IMR-90 (cell line): ENCODE data around the gene CD248. TPM values are rescaled to one million over a fixed set of nuclear protein-coding genes. Genes with fewer than 3 reads are reported as not detected.

Source experiments
- ATAC-seq: fragments of 200-7000 bp; cut with Tn5 transposase; 2 replicates; pipeline ENCODE4 v1.9.1; 2020; ENCODE audit warnings: low read depth, mild to moderate bottlenecking, moderate library complexity
- BruUV-seq: library from RNA; stranded (reverse); fragments of 400-500 nt; replicated peaks from 2 replicates; lab custom pipeline; 2021; lab: Mats Ljungman, UMichigan
- CTCF ChIA-PET: fragments of 300-600 bp; formaldehyde crosslinking; extraction: SDS; loops from one replicate; lab custom pipeline; 2021; ENCODE audit warnings: antibody characterized with exemption; lab: Yijun Ruan, JAX
- POLR2A ChIA-PET: fragments of 300-600 bp; sonication (Branson Sonifier 250); formaldehyde crosslinking; loops from one replicate; lab custom pipeline; 2022; ENCODE audit warnings: antibody characterized with exemption; ENCODE audit not compliant: unreplicated experiment; lab: Charles Lee
- DNase-seq: peaks from one replicate; pipeline ENCODE4 v3.0.0; 2013
- H2AFZ ChIP-seq: replicated peaks from 2 replicates; pipeline ENCODE3; 2013; ENCODE audit warnings: low read length, mild to moderate bottlenecking; ENCODE audit not compliant: poor library complexity
- H2AK5ac ChIP-seq: 2 replicates; pipeline ENCODE4 v1.6.1; 2013; ENCODE audit warnings: low read depth, low read length, inconsistent platforms
- H2AK9ac ChIP-seq: replicated peaks from 2 replicates; pipeline ENCODE3; 2013; ENCODE audit warnings: mild to moderate bottlenecking, low read depth, low read length, moderate library complexity; ENCODE audit not compliant: poor library complexity
- H2BK120ac ChIP-seq: 2 replicates; pipeline ENCODE4 v1.6.1; 2013; ENCODE audit warnings: low read depth, low read length, inconsistent platforms
- H2BK15ac ChIP-seq: 3 replicates; pipeline ENCODE4 v1.6.1; 2013; ENCODE audit warnings: low read depth, low read length, inconsistent platforms
- H2BK20ac ChIP-seq: 2 replicates; pipeline ENCODE4 v1.6.1; 2013; ENCODE audit warnings: low read depth, mild to moderate bottlenecking, inconsistent platforms, low read length, moderate library complexity
- H2BK5ac ChIP-seq: 2 replicates; pipeline ENCODE4 v1.6.1; 2013; ENCODE audit warnings: mild to moderate bottlenecking, low read depth, low read length, inconsistent platforms; ENCODE audit not compliant: poor library complexity, severe bottlenecking
- H3K14ac ChIP-seq: replicated peaks from 2 replicates; pipeline ENCODE4 v1.6.1; 2013; ENCODE audit warnings: low read depth, low read length, inconsistent platforms
- H3K18ac ChIP-seq: 2 replicates; pipeline ENCODE4 v1.6.1; 2013; ENCODE audit warnings: low read depth, low read length, control low read depth
- H3K23ac ChIP-seq: 2 replicates; pipeline ENCODE4 v1.6.1; 2013; ENCODE audit warnings: low read depth, low read length, inconsistent platforms
- H3K27ac ChIP-seq: 2 replicates; pipeline ENCODE4 v1.5.1; 2013; ENCODE audit warnings: mild to moderate bottlenecking, control low read depth, low read length; ENCODE audit not compliant: insufficient read depth
- H3K27me3 ChIP-seq: 2 replicates; pipeline ENCODE4 v1.6.1; 2013; ENCODE audit warnings: low read length; ENCODE audit not compliant: control insufficient read depth, insufficient read depth
- H3K36me3 ChIP-seq: 2 replicates; pipeline ENCODE4 v1.6.1; 2013; ENCODE audit warnings: low read length, mixed read lengths; ENCODE audit not compliant: control insufficient read depth, insufficient read depth
- H3K4ac ChIP-seq: 2 replicates; pipeline ENCODE4 v1.6.1; 2013; ENCODE audit warnings: low read depth, low read length, inconsistent platforms
- H3K4me1 ChIP-seq: 2 replicates; pipeline ENCODE4 v1.6.1; 2013; ENCODE audit warnings: low read length, mixed read lengths; ENCODE audit not compliant: control insufficient read depth, insufficient read depth
- H3K4me2 ChIP-seq: 2 replicates; pipeline ENCODE4 v1.6.1; 2013; ENCODE audit warnings: low read depth, mild to moderate bottlenecking, control low read depth, low read length, moderate library complexity
- H3K4me3 ChIP-seq: 2 replicates; pipeline ENCODE4 v1.5.1; 2013; ENCODE audit warnings: low read depth, mild to moderate bottlenecking, control low read depth, low read length, moderate library complexity; ENCODE audit not compliant: insufficient read depth
- H3K56ac ChIP-seq: 2 replicates; pipeline ENCODE4 v1.6.1; 2013; ENCODE audit warnings: low read length, inconsistent platforms; ENCODE audit not compliant: insufficient read depth; ENCODE audit errors: extremely low read depth
- H3K79me1 ChIP-seq, 2 experiments: 2 replicates each; pipeline ENCODE4 v1.6.1; 2013; ENCODE audit warnings: low read length in 2 of 2, inconsistent platforms in 1 of 2, low read depth in 1 of 2
- H3K9ac ChIP-seq: 2 replicates; pipeline ENCODE4 v1.6.1; 2013; ENCODE audit warnings: low read depth, low read length, control low read depth
- H3K9me1 ChIP-seq: 2 replicates; pipeline ENCODE4 v1.6.1; 2013; ENCODE audit warnings: low read length, inconsistent platforms; ENCODE audit not compliant: insufficient read depth
- H3K9me3 ChIP-seq: 2 replicates; pipeline ENCODE4 v1.6.1; 2013; ENCODE audit warnings: low read length; ENCODE audit not compliant: control insufficient read depth, insufficient read depth
- H4K20me1 ChIP-seq: 2 replicates; pipeline ENCODE4 v1.6.1; 2013; ENCODE audit warnings: low read length, inconsistent platforms; ENCODE audit not compliant: insufficient read depth
- H4K5ac ChIP-seq: 2 replicates; pipeline ENCODE4 v1.6.1; 2013; ENCODE audit warnings: mild to moderate bottlenecking, low read depth, low read length, control low read depth
- H4K8ac ChIP-seq, 2 experiments: 2 replicates each; pipeline ENCODE4 v1.6.1; 2013; ENCODE audit warnings: low read depth in 2 of 2, low read length in 2 of 2, control low read depth in 1 of 2, inconsistent platforms in 1 of 2
- H4K91ac ChIP-seq: 2 replicates; pipeline ENCODE4 v1.6.1; 2013; ENCODE audit warnings: low read depth, low read length, inconsistent platforms; ENCODE audit not compliant: insufficient read depth
- CHD1 ChIP-seq: IDR thresholded peaks from 2 replicates; pipeline ENCODE4 v1.6.1; 2012; ENCODE audit warnings: low read depth, low read length, improper control_type of control experiment
- CTCF ChIP-seq: conservative IDR thresholded peaks from 2 replicates; pipeline ENCODE4 v1.5.1; 2012; ENCODE audit warnings: mild to moderate bottlenecking, low read depth, low read length, improper control_type of control experiment
- MXI1 ChIP-seq: IDR thresholded peaks from 2 replicates; pipeline ENCODE4 v1.6.1; 2012; ENCODE audit warnings: low read depth, mild to moderate bottlenecking, low read length, moderate library complexity, borderline replicate concordance
- RFX5 ChIP-seq: IDR thresholded peaks from 2 replicates; pipeline ENCODE4 v1.8.0; 2012; ENCODE audit warnings: low read depth, mild to moderate bottlenecking, low read length, moderate library complexity
- USF2 ChIP-seq: fragments of 150-350 bp; IDR thresholded peaks from 2 replicates; pipeline ENCODE4 v1.6.1; 2017; ENCODE audit warnings: mild to moderate bottlenecking, antibody characterized with exemption, low read length, low read depth
- WGBS, 2 experiments: methylation state at CpG; one replicate each; pipeline versions ENCODE4 v1.1.5 to v1.1.7; 2013; ENCODE audit warnings: missing lambda C conversion rate in 2 of 2; ENCODE audit not compliant: insufficient read length in 1 of 2; ENCODE audit errors: extremely low coverage in 2 of 2; 5-methylcytosine and 5-hydroxymethylcytosine counted together
- dilution Hi-C: fragments of 300-500 bp; cut with HindIII; formaldehyde crosslinking; loops from one replicate; pipeline ENCODE4 v1.14.3; 2018; ENCODE audit warnings: low sequenced_read_pairs; ENCODE audit not compliant: unreplicated experiment
- in situ Hi-C: fragments of 300-500 bp; cut with MboI; formaldehyde crosslinking; loops from 3 replicates; pipeline ENCODE4 v1.14.3; 2019; ENCODE audit warnings: low sequenced_read_pairs, inconsistent platforms, mixed read lengths
- intact Hi-C: fragments of 100-400 bp; cut with micrococcal nuclease; formaldehyde crosslinking; loops from 2 replicates; pipeline ENCODE4 v1.10.0; 2022
- polyA plus RNA-seq, 3 experiments: library from polyadenylated mRNA; depleted of rRNA; stranded (reverse); fragments of >200 nt; gene quantifications; 2 replicates each; pipeline ENCODE4 v1.2.3, GENCODE V29; 2012; ENCODE audit warnings: low replicate concordance in 1 of 3
- total RNA-seq: library from RNA; depleted of rRNA; stranded (reverse); fragments of >200 nt; gene quantifications from 2 replicates; pipeline ENCODE4 v1.2.3, GENCODE V29; 2012

CD248 gene
- total and polyA plus RNA-seq, 2 of the 4 experiments (the other 2 are of a cell fraction): 19.5 to 223 TPM

GRCh38 chr11:66363805-66364535, 47.1 kb upstream of the CD248 start:
- H2AK5ac ChIP-seq: no peak overlapping the region
- in situ Hi-C loops: no loop called here
- peaks cover 2% of the 10 kb centered on the region; the same call in 1 of the 2 replicates for H3K27me3 ChIP-seq
- no peak overlapping the region for H4K91ac ChIP-seq
- H3K9ac ChIP-seq: no peak overlapping the region
- ATAC-seq (peak; percentile 56; the same call in 1 of the 2 replicates), DNase-seq (no peak)
- H3K9me1 ChIP-seq: no peaks in the 10 kb centered on the region
- H3K36me3 ChIP-seq: no peaks in the 10 kb centered on the region
- no peak overlapping the region for H2AFZ ChIP-seq
- H3K4me3 ChIP-seq: no peak overlapping the region
- no peaks in the 10 kb centered on the region for H3K79me1 ChIP-seq
- no peaks in the 10 kb centered on the region for H3K4me1 ChIP-seq
- no peak overlapping the region for H2AK9ac ChIP-seq
- H2BK15ac ChIP-seq: no peak overlapping the region
- no peak overlapping the region for H3K14ac ChIP-seq
- H3K4me2 ChIP-seq: no peak overlapping the region
- no peak overlapping the region for H3K56ac ChIP-seq
- H4K8ac ChIP-seq: no peak overlapping the region
- POLR2A ChIA-PET: no interaction called here
- no TSS peak for BruUV-seq
- no CpG with 5 or more reads among the region's 15 CpGs for WGBS, 2 experiments
- no peak overlapping the region for H4K5ac ChIP-seq
- no peak overlapping the region for H3K27ac ChIP-seq
- H3K18ac ChIP-seq: no peak overlapping the region
- H2BK20ac ChIP-seq: no peak overlapping the region
- intact Hi-C loops: no loop called here
- dilution Hi-C loops: no loop called here
- CTCF ChIA-PET: interaction anchor here (0.6 to 1.2 kb wide), 6 partner anchors 16 to 570 kb away, joined by 3 to 7 read pairs (median 5); no protein-coding TSS in a partner anchor
- no peak overlapping the region for H3K4ac ChIP-seq
- no peak overlapping the region for H3K23ac ChIP-seq
- no peak overlapping the region for H2BK120ac ChIP-seq
- no peaks in the 10 kb centered on the region for H3K9me3 ChIP-seq
- H2BK5ac ChIP-seq: no peak overlapping the region
- TF ChIP-seq MXI1 (no peak), CTCF (peak; percentile 47), USF2 (no peak), RFX5 (no peak), CHD1 (no peak)
- H4K20me1 ChIP-seq: no peaks in the 10 kb centered on the region
